ELF-1 (cell line): ENCODE data around the gene MZT1.

Experiments
- DNase-seq: peaks from one replicate; pipeline ENCODE4 v3.0.0-alpha.2; 2016; ENCODE audit warnings: low read depth, low spot score

MZT1 gene

GRCh38 chr13:72680353-72680752 lies 47.1 kb downstream of the MZT1 start:
- DNase-seq, result no peak

GRCh38 chr13:72678312-72678711 lies 49.1 kb downstream of the MZT1 start:
- DNase-seq, result no peak

- no peak for DNase-seq
These were observed 50.0 kb downstream of the MZT1 start for GRCh38 chr13:72677431-72677830.

- DNase-seq, result no peak
These were observed 61.0 kb downstream of the MZT1 start for GRCh38 chr13:72666391-72666790.

- no peak for DNase-seq
These were observed 64.9 kb downstream of the MZT1 start for GRCh38 chr13:72662548-72662947.
